Glutamatergic neuron (in vitro differentiated cells): ENCODE data around the gene ARHGAP42. TPM values are rescaled to one million over a fixed set of nuclear protein-coding genes. Genes with fewer than 3 reads are reported as not detected.
"Not testable (repeated sequence)": the region's sequence is repeated elsewhere in the genome, so short reads cannot be mapped to it uniquely, and the experiment has no call there.

ENCODE experiments used
- DNase-seq: peaks from one replicate; pipeline ENCODE4 v3.0.0; 2022
- H3K27ac Mint-ChIP-seq: one replicate; pipeline ENCODE4 v1.8.0; 2020; ENCODE audit warnings: mild to moderate bottlenecking, mixed read lengths, inconsistent platforms; ENCODE audit not compliant: unreplicated experiment
- H3K27me3 Mint-ChIP-seq: one replicate; pipeline ENCODE4 v1.8.0; 2020; ENCODE audit warnings: mild to moderate bottlenecking, moderate library complexity, mixed read lengths, inconsistent platforms; ENCODE audit not compliant: unreplicated experiment
- H3K36me3 Mint-ChIP-seq: one replicate; pipeline ENCODE4 v1.8.0; 2020; ENCODE audit warnings: mild to moderate bottlenecking, mixed read lengths, inconsistent platforms; ENCODE audit not compliant: unreplicated experiment
- H3K4me1 Mint-ChIP-seq: one replicate; pipeline ENCODE4 v1.8.0; 2020; ENCODE audit warnings: mild to moderate bottlenecking, low read depth, mixed read lengths, inconsistent platforms; ENCODE audit not compliant: unreplicated experiment
- H3K4me3 Mint-ChIP-seq: one replicate; pipeline ENCODE4 v1.8.0; 2020; ENCODE audit warnings: mild to moderate bottlenecking, mixed read lengths, inconsistent platforms; ENCODE audit not compliant: unreplicated experiment
- H3K9me3 Mint-ChIP-seq: one replicate; pipeline ENCODE4 v1.8.0; 2020; ENCODE audit warnings: mild to moderate bottlenecking, moderate library complexity, mixed read lengths, inconsistent platforms; ENCODE audit not compliant: unreplicated experiment
- CTCF ChIP-seq: fragments of 200-600 bp; sonication (generic); IDR thresholded peaks from one replicate; pipeline ENCODE4 v1.5.0; 2021; ENCODE audit not compliant: partially characterized antibody, unreplicated experiment
- total RNA-seq: library from RNA; stranded (reverse); fragmentation: NEBNext Ultra II Directional; extraction: Animal tissue kit (Norgen Biotek cat#: 25700); gene quantifications from one replicate; pipeline ENCODE4 v1.2.1, GENCODE V29; 2021; ENCODE audit not compliant: unreplicated experiment

ARHGAP42 gene
- total RNA-seq, 1 donor from 2014 or later, result 21.4 TPM

GRCh38 chr11:100892886-100893285 lies 205.8 kb downstream of the ARHGAP42 start:
- no peak for TF ChIP-seq CTCF
- H3K4me3 Mint-ChIP-seq, result no peak overlapping the region
- H3K9me3 Mint-ChIP-seq, result no peaks in the 10 kb centered on the region
- H3K27me3 Mint-ChIP-seq, result no peaks in the 10 kb centered on the region
- H3K4me1 Mint-ChIP-seq, result peaks cover 8% of the 10 kb centered on the region
- DNase-seq, result no peak
- H3K36me3 Mint-ChIP-seq, result no peaks in the 10 kb centered on the region
- no peak overlapping the region for H3K27ac Mint-ChIP-seq

DNA sequence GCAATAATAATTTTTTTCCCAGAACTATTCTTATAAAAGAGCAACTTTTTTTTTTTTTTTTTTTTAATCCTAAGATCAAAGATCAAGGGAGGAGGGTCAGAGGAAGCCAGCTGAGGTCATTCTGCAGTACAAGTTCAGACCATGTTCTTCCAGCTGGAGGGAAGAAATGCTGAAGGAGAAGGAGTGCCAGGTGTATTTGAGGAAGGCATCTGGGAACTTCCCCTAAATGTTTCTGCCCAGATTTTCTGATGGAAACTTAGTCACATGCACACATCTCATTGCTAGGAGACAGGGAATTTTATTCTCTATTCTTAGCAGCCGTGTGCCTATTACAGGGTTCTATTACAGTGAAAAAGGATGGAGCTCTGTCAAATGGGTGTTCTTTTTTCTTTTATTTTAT lies 208.4 kb downstream of the ARHGAP42 start:
- Mint-ChIP-seq H3K4me1 (peaks cover 4% of the 10 kb centered on the region), H3K9me3 (peaks cover 2% of the 10 kb centered on the region), H3K36me3 (no peaks in the 10 kb centered on the region), H3K27me3 (no peaks in the 10 kb centered on the region), H3K4me3 (no peak overlapping the region), H3K27ac (no peak overlapping the region)
- no peak for DNase-seq
- TF ChIP-seq CTCF, result no peak

- H3K36me3 Mint-ChIP-seq, H3K27ac Mint-ChIP-seq, H3K4me3 Mint-ChIP-seq, DNase-seq, H3K9me3 Mint-ChIP-seq, H3K27me3 Mint-ChIP-seq, H3K4me1 Mint-ChIP-seq: not testable (repeated sequence)
Measured at GRCh38 chr11:100895976-100896375, 208.9 kb downstream of the ARHGAP42 start.

DNA sequence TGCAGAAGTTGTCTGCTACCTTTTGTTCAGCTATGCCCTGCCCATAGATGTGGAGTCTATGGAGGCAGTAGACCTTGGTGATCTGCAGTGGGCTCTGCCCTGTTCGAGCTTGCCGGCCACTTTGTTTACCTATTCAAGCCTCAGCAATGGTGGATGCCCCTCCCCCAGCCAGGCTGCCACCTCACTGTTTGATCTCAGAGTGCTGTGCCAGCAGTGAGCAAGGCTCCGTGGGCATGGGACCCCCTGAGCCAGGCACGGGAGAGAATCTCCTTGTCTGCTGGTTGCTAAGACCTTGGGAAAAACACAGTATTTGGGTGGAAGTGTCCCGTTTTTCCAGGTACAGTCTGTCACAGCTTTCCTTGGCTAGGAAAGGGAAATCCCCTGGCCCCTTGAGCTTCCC lies 214.4 kb downstream of the ARHGAP42 start:
- not testable (repeated sequence) for H3K36me3 Mint-ChIP-seq, H3K4me1 Mint-ChIP-seq, DNase-seq, H3K4me3 Mint-ChIP-seq, H3K27ac Mint-ChIP-seq, H3K27me3 Mint-ChIP-seq, H3K9me3 Mint-ChIP-seq

DNA sequence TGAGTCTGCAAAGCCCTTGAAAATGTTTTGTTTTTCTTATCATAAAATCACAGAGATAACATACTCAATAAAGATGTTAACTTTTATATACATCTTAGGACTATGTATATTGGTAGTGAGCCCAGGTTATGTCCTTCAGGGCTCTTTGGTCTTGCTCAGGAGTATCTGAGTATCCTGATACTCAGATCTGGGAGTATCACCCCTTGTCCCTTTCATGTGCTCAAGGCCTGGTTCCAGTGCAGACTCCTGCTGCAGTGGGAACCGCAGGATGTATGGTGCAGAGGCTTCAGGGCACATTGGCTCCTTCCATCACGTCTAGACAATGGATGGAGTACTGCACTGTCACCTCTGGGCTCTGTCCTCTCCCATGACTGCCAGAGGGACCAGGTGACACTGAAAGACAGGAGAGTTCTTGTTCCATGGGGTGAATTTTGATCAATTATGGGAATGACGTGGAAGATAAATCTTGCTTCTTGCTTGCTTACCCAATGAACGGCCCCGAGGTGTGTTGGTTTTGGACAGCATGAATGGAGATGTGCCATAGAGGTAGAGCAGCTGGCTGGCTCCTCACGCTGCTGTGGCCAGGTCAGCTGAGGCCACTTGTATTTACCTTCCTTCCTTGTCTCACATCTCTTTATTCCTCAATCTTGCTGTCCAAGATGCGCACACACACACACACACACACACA lies 215.5 kb downstream of the ARHGAP42 start:
- no peaks in the 10 kb centered on the region for H3K36me3 Mint-ChIP-seq
- H3K27me3 Mint-ChIP-seq, result peaks cover 4% of the 10 kb centered on the region
- H3K4me1 Mint-ChIP-seq, result no peaks in the 10 kb centered on the region
- H3K4me3 Mint-ChIP-seq, result no peak overlapping the region
- no peak for TF ChIP-seq CTCF
- H3K9me3 Mint-ChIP-seq, result peaks cover 3% of the 10 kb centered on the region
- H3K27ac Mint-ChIP-seq, result no peak overlapping the region
- no peak for DNase-seq

GRCh38 chr11:100903284-100903683 lies 216.2 kb downstream of the ARHGAP42 start:
- H3K9me3 Mint-ChIP-seq, result peaks cover 3% of the 10 kb centered on the region
- no peaks in the 10 kb centered on the region for H3K36me3 Mint-ChIP-seq
- H3K27ac Mint-ChIP-seq, result no peak overlapping the region
- no peaks in the 10 kb centered on the region for H3K4me1 Mint-ChIP-seq
- no peak for TF ChIP-seq CTCF
- no peak overlapping the region for H3K4me3 Mint-ChIP-seq
- H3K27me3 Mint-ChIP-seq, result peaks cover 4% of the 10 kb centered on the region
- DNase-seq, result no peak
